Stimulated activated CD8-positive, alpha-beta memory T cell treated with anti-CD3 and anti-CD28 coated beads, Interleukin-15, amount 100 ng/mL, for 24 hours (primary cell): ENCODE measurements around the gene TOP3B.
A peak's percentile ranks its signal among the peaks of the same experiment; 100 is the strongest.

ENCODE experiments used
- DNase-seq: peaks from one replicate; pipeline ENCODE4 v3.0.0-alpha.2; 2020; ENCODE audit warnings: low read depth

The TOP3B gene

DNA sequence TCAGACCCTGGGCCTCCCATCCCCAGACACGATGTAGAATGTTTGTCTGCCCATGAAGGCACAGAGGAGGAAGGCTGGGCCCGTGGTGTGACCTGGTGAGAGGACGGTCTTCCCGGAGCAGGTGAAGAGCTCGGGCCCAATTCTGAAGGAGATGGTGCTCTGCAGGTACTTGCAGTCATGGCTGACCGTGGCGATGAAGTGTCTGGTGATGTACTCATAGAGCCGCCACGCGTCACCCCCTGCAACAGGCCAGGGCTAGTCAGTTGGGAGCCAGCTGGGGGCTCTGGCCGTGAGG is 20.0 kb downstream of the TOP3B start:
- DNase-seq: no peak

DNA sequence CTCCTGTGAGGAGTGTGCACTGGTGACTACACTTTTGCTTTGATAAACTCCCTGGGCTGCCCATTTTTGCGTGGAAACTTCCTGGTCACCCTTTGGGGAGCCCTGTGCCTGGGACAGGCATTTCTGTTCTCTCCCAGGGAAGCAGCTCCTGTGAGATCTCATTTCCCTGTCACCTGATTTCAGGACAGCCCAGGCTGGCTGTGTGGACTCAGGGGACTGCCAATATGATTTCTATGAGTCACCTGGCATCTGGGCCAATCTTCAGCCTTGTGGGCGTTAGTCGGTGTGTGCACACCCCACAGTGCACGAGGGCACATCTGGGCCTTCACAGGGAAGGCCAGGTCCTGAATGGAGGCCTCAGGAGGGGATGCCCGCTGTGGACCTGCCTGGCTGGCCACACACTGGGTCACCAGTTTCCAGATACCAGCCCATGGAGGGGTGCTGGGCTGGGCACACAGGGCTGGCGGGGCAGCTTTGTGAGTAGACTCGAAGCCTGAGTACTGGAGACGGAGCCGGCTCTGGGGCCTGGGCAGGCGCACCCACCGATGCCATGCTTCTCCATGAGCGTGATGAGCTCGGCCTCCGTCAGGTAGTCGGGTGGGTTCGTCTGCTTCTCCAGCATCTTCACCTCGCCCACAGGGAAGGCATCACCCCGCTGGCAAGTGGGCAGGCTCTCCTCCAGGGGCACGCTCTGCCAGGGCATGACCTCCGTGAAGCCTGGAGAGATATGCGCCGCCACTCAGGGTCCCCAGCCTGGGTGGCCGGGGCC is 20.5 kb downstream of the TOP3B start:
- no peak for DNase-seq

DNA sequence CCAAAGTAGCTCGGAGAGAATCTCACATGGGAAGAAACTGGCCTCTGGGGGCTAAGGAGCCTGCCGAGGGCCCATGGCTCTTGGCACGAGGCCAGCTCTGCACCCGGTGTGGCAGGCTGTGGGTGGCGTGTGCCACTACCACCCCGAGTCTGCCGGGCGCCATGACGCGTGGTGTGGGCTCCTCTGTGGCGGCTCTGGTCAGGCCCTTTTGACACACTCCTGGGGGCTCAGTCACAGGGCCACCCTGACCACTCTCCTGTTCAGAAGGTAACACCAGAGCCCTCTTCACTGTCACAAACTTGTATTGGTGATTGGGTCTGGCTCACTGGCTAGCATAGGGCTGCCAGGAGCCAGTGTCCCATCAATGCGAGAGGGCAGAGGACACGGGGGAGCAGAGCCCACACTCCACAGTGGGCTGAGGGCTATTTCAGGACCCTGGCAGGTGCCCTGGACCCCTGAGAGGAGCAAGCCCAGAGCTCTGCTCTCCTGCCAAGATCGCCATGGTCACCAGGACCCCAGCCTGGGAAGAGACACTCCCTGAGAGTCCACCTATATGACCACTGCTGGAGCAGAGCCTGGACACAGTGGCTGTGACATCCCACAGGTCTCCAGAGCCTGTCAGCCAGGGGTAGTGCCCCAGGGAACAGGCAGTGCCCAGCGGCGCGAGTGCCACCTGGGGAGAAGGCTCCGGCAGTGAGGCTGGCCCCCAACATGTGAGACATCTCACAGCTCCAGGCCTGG is 21.3 kb downstream of the TOP3B start:
- DNase-seq: no peak

DNA sequence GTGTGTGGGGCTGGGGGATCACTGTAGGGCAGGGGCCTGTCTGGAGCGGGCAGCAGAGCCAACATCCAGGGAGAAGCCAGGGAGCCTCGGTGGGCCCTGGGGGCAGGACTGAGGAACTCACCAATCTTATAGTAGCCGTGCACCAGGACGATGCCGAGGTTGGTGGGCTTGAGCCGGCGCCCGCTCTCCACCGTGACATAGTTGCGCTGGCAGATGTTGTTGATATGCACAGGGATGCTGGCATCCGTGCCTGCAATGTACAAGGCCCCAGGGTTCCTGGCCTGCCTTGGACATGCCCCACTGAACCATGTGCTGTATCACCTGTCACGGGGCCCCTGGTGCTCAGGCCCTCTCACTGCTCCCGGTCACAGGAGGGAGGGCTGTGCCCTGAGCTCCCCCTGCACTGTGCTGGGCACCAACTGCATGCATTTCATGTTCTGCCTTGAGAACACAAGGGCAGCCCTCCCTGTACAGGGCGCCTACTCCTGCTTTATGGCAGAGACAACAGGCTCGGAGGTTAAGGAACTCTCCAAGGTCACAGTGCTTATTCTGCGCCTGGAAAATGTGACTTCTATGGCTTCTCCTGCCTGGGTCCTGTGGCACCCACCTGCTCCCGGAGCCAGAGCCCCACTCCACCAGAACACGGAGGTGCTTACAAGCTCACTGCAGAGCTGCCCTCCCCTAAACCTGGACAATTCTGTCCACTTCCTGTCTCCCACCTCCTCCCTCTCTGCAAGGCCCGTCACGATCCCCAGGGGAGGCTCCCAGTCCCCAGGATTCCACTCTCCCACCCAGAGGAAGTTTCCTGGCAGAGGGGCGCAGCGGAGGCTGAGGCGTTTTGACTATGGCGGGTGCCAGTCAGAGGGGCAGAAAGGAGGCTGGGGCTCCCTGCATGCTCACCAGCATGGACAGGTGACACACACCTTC is 22.1 kb downstream of the TOP3B start:
- DNase-seq: no peak

DNA sequence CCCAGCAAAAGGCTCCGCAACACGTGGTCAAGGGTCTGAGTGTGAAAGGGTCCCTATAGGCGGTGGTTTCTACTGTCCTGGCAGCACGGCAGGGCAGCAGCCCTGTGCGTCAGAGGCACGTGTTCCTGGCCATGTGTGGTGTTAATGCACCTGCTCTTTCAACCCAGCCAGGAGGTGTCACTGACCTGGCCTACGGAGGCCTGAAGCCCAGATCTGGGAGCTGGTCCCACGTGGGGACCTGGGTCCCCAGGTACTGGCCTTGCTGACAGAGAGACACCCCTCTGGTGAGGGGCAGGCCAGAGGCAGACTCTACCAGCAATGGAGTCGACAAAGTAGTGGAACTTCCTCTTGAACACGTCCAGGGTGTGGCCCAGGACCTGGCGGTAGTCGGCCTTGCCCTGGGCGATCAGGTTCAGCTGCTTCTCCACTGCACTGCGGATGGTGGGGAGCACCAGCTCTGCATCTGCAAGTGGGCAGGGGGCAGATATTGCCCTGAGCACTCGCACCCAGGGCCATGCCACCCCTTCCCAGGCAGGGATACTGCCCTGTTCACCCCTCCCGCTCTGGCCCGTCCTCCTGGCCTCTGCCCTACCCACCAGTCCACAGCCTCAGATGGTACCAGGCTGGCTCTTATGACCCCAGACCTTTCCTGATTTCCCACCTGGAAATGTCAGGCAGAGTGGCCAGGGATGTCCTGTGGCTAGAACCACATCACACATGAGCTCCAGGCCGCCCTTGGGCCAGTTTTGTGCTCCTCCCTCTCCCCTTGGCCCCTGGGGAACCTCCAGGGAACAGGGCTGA is 23.1 kb downstream of the TOP3B start:
- DNase-seq: no peak

DNA sequence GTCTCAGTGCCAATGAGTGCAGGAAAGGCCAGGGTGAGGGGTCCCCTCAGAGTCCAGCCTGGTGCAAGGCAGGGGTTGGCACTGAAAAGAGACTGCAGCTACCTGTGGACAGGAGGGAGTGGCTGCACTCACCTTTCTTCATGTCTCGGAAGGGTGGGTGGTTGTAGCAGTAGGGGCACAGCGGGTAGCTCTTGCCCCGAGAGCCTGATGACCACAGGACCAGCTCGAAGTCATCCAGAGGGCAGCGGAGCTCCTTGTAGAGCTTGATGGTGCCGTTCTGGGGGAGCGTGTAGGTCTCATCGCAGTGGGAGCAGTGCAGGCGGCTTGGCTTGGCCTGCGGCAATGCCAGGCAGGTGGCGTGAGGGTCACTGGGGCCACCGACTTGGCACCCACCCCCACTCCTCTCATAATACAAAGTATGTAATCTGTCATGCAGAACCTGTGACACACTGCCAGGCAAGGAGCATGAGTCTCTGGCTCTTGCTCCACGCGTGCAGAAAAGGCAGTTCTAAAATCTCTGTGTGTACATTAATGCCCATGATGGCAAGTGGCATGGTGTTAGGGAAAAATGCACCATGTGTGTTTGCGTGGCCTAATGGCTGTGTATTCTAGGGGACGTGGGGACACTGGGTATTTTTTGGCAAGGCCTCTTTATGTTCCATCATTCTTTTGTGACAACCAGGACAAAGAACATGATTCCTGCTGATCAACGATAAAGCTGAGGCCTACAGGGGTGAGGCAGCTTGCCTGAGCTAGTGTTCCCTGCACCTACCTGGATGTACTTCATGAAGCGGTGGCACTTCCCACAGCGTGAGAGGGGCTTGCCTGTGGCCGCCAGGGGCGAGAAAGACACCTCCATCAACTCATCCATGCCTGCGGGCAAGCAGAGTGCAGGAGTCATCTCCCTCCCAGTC is 24.0 kb downstream of the TOP3B start:
- no peak for DNase-seq

DNA sequence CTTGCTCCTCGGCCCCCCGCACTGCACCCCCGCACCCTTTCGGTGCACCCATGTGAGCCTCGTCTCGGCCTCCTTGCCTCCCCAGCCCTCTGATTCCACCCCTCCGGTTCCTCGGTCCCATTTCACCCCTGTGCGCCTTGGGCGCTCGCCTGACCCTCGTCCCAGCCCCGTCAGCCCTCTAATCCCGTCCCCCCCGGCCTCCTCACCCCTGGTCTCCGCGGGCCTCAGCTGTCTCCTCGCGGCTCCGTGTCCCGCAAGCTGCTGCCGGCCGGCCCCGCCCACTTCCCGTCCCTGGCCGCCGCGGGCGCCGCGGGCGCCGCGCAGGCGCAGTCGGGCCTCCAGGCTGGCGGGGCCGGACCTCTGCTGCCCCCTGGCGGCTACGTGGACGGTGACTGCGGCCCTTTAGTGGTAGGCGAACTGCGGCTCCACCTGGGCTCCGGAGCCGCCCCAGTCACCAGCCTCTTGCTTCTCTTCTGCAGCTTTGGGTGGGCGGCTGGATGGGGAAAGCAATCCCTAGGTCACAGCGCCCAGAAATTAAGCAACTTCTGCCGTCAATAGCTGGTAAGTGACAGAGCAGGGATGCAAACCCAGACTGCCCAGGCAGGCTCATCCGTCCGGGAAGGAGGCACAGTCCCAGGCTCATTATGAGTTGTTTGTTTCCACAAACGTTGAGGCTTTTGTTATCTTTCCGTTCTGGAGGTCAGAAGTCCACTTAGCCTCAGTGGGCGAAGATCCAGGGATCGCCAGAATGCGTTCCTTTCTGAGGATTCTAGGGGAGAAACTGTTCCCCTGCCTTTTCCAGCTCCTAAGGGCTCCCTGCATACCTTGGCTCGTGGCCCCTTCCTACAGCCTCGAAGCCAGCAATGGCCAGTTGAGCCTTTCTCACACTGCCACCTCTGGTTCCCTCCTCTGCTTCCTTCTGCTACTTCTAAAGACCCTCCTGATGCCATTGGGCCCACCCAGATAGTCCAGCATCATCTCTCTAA is 29.7 kb downstream of the TOP3B start, which contains the start of gene PPM1F:
TSS of gene PPM1F (minus strand) at position 263 of the 986 bp plus-strand sequence. CDS start 6,800 bp downstream, outside the sequence.
- DNase-seq: peak; percentile 98

DNA sequence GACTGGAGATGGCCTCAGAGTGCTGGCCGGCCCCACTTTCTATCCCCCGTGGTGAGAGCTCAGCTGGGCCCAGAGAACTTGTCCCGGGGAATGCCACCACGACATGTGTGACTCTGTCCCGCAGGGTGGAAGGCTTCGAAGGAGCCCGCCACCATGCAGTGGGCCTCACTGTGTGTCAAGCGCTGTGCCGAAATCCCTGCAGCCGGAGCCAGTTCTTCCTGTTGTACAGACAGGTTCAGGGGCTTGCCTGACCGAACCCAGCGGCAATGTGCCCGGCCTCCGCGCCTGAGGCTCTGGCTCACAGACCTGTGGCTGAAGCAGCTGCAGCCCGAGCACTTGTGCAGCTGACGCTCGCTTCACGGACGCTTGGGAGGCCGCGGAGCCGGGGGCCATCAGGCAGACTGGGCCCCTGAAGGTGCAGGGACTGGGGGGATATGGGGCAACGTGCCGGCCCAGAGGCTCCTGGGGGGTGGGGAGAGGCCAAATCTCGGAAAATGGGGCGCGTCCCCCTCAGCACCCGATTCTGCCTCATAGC is 30.6 kb downstream of the TOP3B start:
- no peak for DNase-seq

DNA sequence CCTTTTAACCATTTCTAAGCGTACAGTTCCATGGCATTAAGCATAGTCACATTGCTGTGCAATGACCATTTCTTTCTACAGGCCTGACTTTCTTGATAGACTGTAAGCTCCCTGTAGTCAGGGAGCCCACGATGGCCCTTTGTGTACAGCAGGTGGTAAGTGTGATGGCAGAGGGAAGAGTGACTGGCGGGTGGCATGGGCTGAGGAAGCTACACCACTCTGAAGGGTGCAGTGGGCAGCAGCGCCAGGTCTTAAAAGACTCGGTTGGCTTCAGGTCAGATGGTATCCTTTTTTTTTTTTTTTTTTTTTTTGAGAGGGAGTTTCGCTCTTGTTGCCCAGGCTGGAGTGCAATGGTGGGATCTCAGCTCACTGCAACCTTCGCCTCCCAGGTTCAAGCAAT is 31.5 kb downstream of the TOP3B start:
- no peak for DNase-seq

DNA sequence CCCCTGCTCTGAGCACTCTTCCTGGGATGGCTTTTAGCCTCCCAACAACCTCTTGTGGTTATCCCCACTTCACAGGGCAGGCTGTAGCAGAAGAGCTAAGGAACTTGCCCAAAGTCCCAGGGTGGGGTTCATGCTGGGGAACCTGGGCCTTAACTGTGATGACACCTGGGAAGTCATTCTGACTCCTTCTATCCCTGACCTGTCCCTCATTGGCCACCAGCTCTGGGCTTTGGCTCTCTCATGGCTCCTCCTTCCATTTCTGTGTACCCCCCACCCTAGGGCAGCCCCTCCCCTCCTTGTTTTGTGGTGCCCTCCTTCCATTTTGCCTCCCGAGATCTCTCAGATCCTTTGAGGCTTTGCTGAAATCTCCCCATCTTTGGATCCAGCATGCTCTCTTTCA is 32.6 kb downstream of the TOP3B start:
- DNase-seq: no peak

DNA sequence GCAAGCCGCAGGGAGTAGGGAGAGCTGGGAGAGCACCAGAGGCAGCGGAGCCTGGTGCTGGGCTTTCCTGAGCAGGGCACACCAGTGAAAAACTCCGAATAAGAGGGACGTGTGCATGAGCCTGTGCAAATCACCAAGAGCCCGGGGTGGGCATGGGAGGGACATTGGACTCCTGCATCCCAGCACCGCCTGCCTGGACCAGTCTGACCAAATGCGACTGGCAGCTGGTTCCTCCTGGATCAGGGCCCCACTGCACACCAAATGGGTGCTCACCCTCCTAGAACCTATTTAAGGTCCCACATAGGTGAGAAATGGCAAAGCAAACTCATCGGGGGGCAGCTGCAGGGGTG is 33.0 kb downstream of the TOP3B start:
- DNase-seq: no peak

DNA sequence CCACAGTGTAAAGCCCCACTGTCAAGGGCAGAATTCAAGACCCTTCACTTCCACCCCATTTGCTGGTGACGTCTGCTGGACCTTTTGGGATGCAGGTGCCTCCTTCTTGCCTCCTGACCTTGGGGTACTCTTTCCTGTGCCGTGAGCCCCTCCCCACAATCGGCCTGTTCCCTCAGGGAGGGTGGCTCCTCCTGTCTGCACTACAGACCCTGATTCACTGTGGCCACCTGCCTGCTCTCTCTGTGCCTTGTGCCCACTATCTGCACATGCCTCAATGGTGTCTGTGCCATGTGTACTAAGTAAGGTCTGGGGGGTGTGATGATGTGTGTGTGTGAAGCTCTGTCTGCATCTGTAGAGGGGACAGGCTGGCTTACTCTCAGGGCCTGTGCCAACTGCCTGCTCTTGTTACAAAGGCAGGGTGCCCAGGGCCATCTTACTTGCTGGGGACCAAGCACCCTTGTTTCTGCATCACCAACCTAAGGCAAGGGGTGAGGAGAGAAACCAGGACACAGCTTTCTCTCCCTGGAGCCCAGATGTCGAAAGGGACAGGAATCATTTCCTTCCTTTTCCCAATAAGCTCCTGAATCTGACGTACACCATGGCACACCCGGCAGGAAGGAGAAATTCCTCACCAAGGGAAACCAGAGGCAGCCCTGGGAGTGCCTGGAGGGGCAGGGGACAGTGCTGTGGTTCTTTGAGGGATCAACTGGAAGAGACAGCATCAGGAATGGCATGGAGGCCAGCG is 33.6 kb downstream of the TOP3B start:
- DNase-seq: no peak

DNA sequence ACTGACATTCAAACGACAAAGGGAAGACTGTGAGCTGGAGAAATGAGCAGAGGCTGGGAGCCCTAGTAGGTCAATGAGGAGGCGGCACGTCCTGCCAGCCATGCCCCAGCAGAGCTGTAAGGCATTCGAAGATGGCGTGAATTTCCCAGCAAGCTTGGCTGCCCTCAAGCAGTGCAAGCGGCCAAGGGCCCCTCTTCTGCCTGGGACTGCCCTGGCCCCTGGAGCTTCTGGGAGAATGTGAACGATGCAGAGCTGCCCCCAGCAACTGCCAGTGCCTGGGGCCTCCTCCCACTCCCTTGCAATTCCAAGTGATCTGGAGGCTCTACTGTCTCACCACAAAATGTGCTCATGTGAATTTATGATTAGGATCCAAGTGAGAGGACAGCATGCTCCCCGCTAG is 34.2 kb downstream of the TOP3B start:
- DNase-seq: no peak

DNA sequence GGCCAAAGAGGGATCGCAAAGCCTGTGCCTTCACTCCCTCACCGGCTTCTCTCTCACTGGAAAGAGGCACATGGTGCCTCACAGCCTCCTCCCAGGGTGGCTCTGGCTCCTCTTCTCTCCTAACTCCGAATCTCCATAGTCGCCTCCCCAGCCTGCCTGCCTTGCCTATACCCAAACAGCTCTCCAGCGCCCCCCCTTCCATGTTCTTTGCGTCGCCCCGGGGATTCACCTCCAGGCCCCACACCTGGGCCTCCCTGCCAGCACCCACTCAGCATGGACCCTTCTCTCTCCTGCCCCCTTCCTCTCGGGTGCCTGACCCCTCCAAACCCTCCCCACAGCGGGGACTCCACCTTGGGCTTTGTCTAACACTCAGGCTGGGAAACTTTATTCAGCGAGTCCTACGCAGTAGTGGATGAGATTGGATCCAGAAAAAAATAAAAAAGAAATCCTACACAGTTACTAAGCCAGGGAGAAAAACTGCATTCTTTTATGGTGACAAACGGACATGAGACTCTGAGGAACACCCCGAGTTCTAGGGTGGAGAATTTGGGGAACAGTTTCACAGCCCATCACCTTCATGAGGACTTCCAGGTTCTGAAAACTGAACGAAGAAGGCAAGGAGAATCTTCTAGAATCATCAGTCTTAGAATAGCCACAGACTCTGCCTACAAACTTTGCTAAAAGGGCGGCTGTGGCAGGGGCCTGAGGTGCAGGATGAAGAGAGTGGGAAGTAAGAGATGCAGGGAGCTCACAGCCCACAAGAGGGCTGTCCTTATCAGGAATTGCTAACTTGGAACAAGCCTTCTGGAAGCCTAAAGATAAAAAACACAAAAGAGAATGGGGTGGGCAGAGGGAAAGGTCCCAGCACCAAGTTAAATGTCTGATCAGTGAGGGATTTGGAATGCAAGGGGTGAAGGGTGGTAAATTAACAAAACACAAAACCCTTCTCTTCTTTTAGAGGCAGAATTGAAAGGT is 35.3 kb downstream of the TOP3B start:
- no peak for DNase-seq

DNA sequence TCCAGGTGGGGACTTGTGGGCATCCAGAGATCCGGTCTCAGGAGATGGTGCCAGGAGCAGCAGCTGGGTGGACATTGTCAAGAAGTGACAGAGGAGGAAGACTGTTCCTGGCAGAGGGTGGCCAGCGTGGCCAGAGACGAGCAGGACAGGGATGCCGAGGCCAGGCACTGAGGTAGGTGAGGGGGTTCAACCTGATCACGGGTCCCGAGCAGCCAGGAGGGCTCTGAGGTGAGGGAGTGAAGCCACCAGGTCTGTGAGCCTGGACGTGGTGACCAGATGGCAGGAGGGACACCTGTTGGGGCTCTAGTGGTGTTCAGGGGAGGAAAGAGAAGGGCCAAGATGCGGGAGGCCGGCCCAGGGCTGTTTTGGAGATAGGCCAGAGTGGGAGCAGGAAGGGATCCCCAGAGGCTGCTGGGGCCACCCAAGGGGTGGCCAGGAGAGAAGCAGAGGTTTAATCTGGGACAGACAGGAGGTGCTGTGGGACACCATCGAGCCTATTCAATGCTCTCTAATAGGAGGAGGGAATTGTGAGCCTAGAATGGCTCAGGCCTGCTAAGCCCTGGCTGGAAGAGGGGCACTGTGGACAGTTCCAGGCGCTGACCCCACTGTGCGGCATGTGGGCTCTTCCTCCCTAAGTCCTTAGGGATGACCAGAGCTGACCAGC is 36.2 kb downstream of the TOP3B start:
- no peak for DNase-seq

DNA sequence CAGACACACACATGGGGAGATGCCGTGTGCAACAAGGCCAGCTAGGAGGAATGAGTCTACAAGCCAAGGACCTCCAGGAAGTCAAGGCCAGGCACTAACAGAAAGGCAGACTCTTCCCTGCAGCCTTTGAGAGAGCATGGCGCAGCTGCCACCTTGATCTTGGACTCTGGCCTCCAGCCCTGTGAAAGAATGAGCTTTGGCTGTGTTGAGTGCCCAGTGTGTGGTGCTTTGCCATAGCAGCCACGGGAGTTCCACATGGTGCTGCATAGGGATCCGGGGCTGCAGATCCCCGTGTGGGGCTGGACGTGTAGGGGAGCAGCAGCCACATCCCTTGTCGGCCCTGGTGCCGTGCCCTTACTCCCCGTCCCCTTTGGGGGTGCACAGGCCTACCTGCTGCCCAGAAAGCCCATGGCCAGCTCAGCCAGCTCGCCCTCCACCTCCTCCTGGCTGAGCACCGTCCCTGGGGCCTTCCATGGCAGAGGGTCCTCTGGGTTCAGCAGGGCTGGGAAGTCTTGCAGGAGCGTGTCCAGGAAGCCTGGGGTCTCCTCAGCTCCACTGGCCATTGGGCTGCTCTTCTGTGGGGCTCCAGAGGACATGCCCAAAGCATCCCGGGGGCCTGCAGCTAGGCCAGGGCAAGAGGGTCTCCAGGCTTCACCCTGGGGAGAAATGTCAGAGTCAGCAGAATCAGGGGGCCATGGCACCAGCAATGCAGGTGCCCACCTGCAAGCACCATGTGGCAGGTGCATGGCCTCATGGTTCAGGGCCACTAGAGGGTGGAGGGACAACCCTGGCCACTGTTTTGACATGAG is 36.9 kb downstream of the TOP3B start:
- DNase-seq: no peak
